Globus pallidus (tissue), 1 donor: ENCODE measurements around the gene ST3GAL6.
"Not testable (repeated sequence)": the region's sequence is repeated elsewhere in the genome, so short reads cannot be mapped to it uniquely, and the experiment has no call there.

ENCODE experiments used
- DNase-seq: peaks from one replicate; pipeline ENCODE4 v3.0.0-alpha.2; 2015; ENCODE audit warnings: low spot score

Gene ST3GAL6

GRCh38 chr3:98805571-98805970, 42.4 kb downstream of the ST3GAL6 start:
- DNase-seq, result no peak

GRCh38 chr3:98806521-98806920, 43.4 kb downstream of the ST3GAL6 start:
- no peak for DNase-seq

GRCh38 chr3:98807011-98807410, 43.9 kb downstream of the ST3GAL6 start:
- DNase-seq, result no peak

- no peak for DNase-seq
Observed at GRCh38 chr3:98807561-98807960, 44.4 kb downstream of the ST3GAL6 start.

- no peak for DNase-seq
Observed at GRCh38 chr3:98808071-98808470, 44.9 kb downstream of the ST3GAL6 start.

- peak; percentile 23 for DNase-seq
Observed at GRCh38 chr3:98809557-98809956, 46.4 kb downstream of the ST3GAL6 start.

GRCh38 chr3:98811048-98811447, 47.9 kb downstream of the ST3GAL6 start:
- no peak for DNase-seq

- DNase-seq, result peak; percentile 51
Observed at GRCh38 chr3:98812851-98813374, 49.8 kb downstream of the ST3GAL6 start.

- DNase-seq, result no peak
Observed at GRCh38 chr3:98814817-98815420, 51.8 kb downstream of the ST3GAL6 start.

- DNase-seq, result peak; percentile 65
Observed at GRCh38 chr3:98817547-98818041, 54.5 kb downstream of the ST3GAL6 start.

- DNase-seq, result no peak
Observed at GRCh38 chr3:98821063-98821462, 57.9 kb downstream of the ST3GAL6 start.

- no peak for DNase-seq
Observed at GRCh38 chr3:98823791-98824190, 60.7 kb downstream of the ST3GAL6 start.

- DNase-seq, result no peak
Observed at GRCh38 chr3:98824256-98824655, 61.1 kb downstream of the ST3GAL6 start.

GRCh38 chr3:98826126-98826525, 63.0 kb downstream of the ST3GAL6 start:
- no peak for DNase-seq

- DNase-seq, result no peak
Observed at GRCh38 chr3:98827221-98827920, 64.2 kb downstream of the ST3GAL6 start.

GRCh38 chr3:98829246-98829832, 66.2 kb downstream of the ST3GAL6 start:
- no peak for DNase-seq

- DNase-seq, result not testable (repeated sequence)
Observed at GRCh38 chr3:98831060-98831459, 67.9 kb downstream of the ST3GAL6 start.

GRCh38 chr3:98839846-98840245, 76.7 kb downstream of the ST3GAL6 start:
- no peak for DNase-seq

GRCh38 chr3:98843266-98843959, 80.3 kb downstream of the ST3GAL6 start:
- DNase-seq, result no peak
